Measurements from ENCODE around the gene SNRNP25.
A peak's percentile ranks its signal among the peaks of the same experiment; 100 is the strongest.
"Not testable (repeated sequence)": the region's sequence is repeated elsewhere in the genome, so short reads cannot be mapped to it uniquely, and the experiment has no call there.

Gene SNRNP25

DNA sequence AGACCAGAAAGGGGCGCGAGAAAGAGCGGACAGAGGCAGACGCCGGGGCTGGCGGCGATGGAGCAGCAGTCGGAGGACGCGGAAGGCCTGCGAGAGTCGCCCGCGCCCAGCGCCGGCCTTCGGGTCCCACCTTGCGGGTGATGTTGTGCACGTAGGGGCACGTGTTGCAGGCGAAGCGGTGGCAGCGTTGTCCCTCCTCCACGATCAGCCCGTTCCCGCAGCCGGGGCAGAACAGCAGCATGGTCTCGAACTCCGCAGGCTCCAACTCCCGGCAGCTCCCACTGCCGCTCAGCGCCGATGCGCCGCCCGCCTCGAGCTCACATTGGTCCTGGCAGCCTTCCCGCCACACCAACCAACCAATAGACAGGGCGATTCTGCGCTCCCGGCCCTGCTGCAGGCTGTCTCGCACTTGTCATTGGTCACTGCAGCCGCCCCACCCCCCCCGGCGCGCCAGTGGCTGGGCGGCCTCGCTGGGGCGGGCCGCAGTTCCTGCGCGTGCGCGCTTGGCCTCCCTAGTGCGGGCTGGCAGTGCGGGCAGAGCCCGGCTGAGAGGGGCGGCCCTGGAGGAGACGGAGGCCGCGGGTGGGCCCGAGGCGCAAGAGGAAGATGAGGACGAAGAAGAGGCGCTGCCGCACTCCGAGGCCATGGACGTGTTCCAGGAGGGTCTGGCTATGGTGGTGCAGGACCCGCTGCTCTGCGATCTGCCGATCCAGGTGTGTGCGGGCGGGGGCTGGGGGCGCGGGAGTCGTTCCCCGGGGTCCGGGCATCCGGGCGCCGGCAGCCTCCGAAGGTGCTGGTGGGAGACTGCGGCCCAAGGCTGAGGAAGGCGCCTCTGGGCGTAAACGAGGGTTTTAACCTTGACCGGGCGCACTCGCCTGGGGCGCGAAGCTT is at the start of gene SNRNP25, which contains the start of gene POLR3K:
SNRNP25 (plus strand) TSS at position 483 of the 891 bp plus-strand sequence; CDS start at position 672, 189 bp downstream.
POLR3K (minus strand) TSS at position 263 of the 891 bp plus-strand sequence; CDS start at position 241, 22 bp downstream.
- peak; percentile 95 to 98 for DNase-seq (ENCODE audit: low read depth in 1 of 2, low spot score in 1 of 2)

DNA sequence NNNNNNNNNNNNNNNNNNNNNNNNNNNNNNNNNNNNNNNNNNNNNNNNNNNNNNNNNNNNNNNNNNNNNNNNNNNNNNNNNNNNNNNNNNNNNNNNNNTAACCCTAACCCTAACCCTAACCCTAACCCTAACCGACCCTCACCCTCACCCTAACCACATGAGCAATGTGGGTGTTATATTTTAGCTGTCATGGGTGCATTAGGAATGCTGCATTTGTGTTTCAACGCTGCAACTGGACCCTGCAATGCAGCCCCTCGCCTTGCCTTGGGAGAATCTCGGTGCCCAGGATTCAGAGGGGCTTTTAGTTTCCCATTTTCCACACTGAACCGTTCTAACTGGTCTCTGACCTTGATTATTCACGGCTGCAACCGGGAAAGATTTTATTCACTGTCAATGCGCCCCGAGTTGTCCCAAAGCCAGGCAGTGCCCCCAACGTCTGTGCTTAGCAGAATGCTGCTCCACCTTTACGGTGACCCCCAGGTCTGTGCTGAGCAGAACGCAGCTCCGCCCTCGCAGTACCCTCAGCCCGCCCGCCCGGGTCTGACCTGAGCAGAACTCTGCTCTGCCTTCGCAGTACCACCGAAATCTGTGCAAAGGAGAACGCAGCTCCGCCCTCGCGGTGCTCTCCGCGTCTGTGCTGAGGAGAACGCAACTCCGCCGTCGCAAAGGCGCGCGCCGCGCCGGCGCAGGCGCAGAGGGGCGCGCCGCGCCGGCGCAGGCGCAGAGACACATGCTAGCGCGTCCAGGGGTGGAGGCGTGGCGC is 43.5 kb upstream of the SNRNP25 start:
- no peak for DNase-seq (ENCODE audit: low read depth in 1 of 2, low spot score in 1 of 2)

DNA sequence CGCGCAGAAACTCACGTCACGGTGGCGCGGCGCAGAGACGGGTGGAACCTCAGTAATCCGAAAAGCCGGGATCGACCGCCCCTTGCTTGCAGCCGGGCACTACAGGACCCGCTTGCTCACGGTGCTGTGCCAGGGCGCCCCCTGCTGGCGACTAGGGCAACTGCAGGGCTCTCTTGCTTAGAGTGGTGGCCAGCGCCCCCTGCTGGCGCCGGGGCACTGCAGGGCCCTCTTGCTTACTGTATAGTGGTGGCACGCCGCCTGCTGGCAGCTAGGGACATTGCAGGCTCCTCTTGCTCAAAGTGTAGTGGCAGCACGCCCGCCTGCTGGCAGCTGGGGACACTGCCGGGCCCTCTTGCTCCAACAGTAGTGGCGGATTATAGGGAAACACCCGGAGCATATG is 42.9 kb upstream of the SNRNP25 start:
- DNase-seq (ENCODE audit: low read depth in 1 of 2, low spot score in 1 of 2): peak; percentile 61 to 85

DNA sequence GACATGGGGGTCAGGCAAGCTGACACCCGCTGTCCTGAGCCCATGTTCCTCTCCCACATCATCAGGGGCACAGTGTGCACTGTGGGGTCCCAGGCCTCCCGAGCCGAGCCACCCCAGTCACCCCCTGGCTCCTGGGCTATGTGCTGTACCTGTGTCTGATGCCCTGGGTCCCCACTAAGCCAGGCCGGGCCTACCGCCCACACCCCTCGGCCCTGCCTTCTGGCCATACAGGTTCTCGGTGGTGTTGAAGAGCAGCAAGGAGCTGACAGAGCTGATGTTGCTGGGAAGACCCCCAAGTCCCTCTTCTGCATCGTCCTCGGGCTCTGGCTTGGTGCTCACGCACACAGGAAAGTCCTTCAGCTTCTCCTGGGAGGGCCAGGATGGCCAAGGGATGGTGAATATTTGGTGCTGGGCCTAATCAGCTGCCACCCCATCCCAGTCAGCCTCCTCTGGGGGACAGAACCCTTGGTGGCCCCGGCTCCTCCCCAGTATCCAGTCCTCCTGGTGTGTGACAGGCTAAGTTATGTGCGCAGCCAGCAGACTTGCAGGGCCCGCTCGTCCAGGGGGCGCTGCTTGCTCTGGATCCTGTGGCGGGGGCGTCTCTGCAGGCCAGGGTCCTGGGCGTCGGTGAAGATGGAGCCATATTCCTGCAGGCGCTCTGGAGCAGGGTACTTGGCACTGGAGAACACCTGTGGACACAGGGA is 36.4 kb upstream of the SNRNP25 start:
- DNase-seq (ENCODE audit: low read depth in 1 of 2, low spot score in 1 of 2): not testable (repeated sequence)

DNA sequence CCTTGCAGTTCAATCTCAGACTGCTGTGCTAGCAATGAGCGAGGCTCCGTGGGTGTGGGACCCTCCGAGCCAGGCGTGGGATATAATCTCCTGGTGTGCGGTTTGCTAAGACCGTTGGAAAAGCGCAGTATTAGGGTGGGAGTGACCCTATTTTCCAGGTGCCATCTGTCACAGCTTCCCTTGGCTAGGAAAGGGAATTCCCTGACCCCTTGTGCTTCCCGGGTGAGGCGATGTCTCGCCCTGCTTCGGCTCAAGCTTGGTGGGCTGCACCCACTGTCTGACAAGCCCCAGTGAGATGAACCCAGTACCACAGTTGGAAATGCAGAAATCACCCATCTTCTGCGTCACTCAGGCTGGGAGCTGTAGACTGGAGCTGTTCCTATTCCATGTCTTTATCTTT is 32.7 kb upstream of the SNRNP25 start:
- DNase-seq (ENCODE audit: low read depth in 1 of 2, low spot score in 1 of 2): not testable (repeated sequence)

DNA sequence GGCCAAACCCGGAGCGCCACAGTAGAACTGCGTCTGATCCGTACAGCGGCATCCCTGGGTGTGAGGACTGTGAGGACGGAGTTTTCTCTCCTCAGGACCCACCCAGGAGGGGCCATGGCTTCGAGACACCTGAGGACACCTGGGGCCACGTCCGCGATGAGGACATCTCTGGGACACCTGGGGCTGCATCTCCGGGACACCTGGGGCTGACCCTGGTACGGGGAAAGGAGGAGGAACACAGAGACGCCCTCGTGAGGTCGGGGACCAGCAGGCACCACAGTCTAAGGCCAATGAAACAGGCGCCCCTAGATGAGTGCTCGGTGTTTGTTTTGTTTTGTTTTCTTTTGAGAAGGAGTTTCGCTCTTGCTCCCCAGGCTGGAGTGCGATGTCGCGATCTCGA is 29.5 kb upstream of the SNRNP25 start:
- DNase-seq (ENCODE audit: low read depth in 1 of 2, low spot score in 1 of 2): not testable (repeated sequence)

DNA sequence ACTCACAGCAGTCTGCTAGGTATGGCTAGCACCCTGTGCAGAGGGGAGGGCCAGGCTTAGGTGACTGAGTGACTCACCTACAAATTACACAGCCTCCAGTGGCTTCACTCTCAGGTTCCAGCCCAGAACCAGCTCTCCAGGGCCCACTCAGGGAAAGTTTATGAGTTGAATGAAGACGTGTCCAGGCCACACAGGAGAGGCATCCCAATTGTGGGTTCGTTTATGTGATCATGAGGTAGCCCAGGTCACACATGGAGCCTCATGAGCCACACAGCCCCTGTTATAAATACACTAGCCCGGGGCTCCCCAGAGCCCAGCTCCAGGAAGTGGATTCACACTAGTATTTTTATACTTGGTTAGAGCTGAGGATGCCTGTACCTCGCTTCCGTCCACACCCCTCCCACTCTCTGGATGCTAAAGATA is 27.7 kb upstream of the SNRNP25 start:
- not testable (repeated sequence) for DNase-seq (ENCODE audit: low read depth in 1 of 2, low spot score in 1 of 2)

DNA sequence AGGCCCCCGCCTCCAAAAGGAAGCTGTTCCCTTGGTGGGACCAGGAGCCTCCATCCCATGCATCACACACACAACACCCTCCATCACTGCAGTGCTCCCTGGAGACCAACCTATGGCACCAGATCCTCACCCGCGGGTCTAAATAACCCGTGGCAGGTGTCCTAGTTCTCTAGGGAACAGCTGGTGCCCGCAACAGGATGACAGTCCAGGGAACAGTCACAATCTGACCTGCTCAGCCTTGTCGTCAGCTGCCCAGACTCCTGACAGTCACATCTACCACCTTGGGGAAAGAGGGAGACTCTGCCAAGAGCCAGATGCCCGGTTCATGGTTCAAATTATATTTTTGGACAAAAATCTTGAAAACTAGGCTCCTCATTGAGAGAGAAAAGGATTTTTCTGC is 23.0 kb upstream of the SNRNP25 start:
- not testable (repeated sequence) for DNase-seq (ENCODE audit: low read depth in 1 of 2, low spot score in 1 of 2)

DNA sequence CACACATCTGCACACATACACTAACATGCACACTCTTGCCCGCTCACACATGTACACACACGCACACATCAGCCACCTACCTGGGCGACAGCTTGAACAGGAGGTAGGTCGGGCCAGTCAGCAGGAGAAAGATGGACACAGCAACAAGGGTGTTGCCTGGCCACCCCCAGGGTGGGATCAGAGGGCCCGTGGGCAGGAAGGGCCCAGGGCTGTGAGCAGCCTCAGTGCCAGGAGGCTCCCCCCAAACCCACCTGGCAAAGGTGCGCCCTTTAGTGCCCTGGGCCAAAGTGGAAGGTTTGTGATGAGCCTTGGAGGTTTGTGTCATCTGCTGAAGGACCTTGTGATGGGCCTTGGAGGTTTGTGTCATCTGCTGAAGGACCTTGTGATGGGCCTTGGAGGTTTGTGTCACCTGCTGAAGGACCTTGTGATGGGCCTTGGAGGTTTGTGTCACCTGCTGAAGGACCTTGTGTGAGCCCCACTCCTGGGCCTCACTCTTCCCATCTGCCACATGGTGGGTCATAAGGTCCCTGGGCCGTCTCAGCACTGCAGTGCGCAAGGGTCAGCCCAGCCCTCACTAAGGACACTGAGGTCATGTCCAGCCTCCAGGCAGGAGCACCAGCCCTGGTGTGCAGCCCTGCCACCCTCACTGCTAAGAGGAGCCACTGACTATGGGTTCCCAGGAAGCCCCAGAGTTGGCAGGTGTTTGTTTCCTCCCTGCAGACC is 20.3 kb upstream of the SNRNP25 start:
- DNase-seq (ENCODE audit: low read depth in 1 of 2, low spot score in 1 of 2): not testable (repeated sequence)

DNA sequence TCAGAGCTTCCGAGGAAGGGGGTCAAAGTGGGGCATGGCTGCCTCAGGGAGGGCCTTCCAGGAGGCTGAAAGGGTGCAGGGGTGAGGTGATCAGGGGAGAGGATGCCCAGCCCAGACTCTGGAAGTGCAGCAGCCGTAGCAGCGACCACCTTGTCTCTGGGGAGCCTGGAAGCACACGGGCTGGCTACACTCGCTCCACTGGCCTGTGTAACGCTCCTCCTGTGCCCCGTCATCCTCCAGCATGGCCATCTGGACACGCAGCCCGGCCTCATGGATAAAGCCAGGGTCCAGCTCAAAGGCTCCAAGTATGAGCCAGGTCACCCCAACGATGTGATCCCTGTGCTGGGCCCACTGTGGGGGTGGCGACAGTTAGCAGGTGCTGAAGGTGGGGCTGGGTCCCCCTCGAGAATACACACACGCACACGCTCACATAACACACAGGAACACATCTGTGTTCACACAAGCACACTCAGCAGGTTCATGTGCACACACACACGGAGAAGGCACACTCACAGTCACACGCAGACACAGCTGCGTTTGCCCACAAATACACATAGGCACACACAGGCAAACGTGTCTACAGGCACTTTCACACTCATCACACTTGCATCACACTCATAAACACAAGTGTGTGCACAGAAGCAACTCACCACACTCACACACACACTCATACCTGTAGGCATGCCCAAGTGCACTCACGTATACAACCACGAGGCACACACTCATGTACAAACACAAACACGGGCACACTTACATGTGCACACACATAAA is 19.6 kb upstream of the SNRNP25 start:
- DNase-seq (ENCODE audit: low read depth in 1 of 2, low spot score in 1 of 2): no peak

DNA sequence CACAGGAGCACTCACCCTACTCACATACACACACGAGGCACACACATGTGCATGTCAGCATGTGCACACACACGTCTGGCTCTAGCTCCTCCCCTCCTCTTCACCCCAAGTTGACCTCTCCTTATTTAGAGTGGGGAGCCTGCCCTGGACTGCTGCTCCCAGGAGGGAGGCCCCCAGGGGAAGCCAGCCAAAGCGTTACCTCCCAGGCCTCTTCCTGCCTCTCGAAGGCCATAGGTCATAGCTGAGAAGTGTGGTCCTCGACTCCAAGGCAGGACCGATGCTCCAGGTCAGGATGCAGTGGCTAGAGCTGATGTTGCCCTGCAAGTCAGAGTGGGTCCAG is 19.0 kb upstream of the SNRNP25 start:
- DNase-seq (ENCODE audit: low read depth in 1 of 2, low spot score in 1 of 2): no peak

DNA sequence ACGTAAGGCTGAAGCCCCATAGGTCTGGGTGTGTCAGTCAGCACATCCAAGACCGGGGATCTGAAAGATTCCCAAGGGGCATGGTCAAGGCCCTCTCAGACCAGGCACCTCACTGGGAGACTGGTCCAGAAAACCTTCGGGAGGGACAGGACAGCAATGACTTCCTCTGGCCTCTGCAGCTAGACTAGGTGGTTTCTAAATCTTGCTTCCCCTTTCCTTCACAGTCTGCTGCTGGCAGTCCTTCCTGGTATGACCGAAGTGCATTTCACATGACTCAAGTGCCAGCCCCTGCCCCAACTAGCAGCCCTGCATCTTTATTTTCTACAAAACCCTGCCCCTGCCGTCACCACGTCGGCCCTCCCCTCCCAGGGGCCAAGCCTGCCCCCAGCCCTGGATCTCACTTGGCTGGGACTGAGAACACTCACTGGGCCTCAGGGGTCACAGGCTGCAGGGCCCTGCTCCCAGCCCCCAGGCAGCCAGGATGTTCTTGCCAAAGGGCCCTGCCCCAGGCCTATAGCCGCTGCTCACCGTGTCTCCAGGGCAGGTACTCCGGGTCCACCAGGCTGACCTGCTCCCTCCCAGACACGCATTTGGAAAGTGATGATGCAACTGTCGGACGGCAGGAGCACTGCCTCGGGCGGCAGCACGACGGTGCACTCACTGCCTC is 18.5 kb upstream of the SNRNP25 start:
- DNase-seq (ENCODE audit: low read depth in 1 of 2, low spot score in 1 of 2): no peak

DNA sequence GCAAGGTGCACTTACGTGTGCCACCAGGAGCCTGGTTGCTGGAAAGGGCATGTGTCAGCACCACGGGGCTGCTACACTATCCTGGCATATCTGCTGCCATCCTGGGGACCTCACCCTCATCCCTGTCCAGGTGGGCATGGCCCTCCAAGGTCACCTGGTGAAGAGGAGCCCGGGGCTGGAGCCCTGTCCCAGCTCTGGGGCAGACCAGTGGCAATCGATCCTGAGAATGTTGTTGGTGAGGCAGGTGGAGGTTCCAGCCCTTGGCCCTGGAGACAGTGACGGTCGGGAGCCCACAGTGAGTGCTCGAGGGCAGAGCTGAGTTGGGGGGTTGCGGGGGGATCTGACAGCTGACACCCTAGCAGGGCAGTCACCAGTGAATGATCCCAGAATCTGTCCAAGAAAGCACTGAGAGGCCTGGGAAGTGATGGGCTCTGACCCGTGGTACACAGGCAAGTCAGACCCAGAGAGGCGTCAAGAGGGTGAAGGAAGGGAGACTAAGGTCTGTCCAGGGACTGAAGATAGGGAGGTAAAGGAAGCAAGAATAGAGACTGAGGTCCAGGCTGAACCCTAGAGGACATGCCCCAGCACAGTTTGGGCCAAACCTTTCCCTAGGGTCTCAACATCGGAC is 17.8 kb upstream of the SNRNP25 start:
- no peak for DNase-seq (ENCODE audit: low read depth in 1 of 2, low spot score in 1 of 2)

DNA sequence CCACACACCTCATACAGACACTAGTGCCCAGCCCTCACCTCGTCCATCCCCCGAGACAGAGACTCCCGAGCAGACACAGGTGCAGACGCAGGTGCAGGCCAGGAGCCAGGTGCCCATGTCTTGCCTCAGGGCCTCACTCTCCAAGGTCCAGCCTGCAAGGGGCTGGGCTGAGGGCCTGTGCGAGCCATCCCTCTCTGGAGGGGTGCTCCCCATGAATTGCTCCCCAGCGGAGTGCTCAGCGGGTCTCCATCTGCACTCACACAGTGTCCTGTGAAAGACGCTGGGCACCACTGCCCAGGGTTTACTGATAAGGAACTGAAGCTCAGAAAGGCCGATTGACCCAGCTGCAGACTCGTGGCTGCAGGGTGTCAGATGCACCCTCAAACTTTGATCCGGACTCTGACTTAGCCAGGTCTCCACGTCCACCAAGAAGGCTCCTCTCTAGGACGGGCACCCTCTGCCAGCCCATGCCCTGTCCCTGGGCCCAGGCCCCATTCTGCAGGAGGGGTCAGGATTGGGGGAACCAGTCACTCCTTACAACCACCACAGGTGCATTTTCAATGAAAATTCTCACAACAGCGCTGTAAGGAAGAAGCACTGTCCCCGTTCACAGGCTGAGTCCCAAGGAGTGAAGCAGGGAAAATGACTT is 17.2 kb upstream of the SNRNP25 start:
- DNase-seq (ENCODE audit: low read depth in 1 of 2, low spot score in 1 of 2): no peak

DNA sequence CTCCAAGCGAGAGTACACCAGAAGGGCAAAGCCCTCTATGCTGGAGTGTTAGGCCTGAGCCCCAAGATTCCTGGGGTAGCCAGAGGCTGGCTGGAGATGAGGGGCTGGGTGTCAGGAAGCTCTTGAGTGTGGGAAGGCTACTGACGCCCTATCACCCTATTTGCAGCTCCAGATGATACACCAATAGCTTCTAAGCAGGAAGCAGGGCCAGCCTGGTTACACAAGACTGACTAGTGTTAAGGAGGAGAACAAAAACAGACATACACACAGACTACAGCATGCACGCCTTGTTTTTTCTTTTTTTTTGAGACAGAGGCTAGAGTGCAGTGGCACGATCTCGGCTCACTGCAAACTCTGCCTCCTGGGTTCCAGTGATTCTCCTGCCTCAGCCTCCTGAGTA is 16.1 kb upstream of the SNRNP25 start:
- no peak for DNase-seq (ENCODE audit: low read depth in 1 of 2, low spot score in 1 of 2)

DNA sequence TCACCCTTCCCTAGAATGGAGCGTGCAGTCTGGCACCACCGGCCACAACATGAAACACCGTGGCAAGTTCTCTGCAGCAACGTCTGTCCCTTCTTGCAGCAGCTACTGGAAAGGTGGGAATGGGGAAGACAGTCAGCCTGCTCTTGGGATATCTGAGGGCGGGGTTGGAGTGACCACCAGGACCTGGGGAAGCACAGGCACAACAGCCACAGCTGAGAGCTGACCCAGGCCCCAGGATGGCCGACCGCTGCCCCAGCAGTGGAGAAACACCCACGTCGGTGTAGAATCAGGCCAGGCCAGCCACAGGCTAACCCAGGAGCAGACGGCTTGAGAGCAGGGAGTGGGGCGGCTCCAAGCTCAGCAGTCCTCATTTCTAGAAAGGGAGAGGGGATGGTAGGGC is 15.4 kb upstream of the SNRNP25 start:
- not testable (repeated sequence) for DNase-seq (ENCODE audit: low read depth in 1 of 2, low spot score in 1 of 2)

DNA sequence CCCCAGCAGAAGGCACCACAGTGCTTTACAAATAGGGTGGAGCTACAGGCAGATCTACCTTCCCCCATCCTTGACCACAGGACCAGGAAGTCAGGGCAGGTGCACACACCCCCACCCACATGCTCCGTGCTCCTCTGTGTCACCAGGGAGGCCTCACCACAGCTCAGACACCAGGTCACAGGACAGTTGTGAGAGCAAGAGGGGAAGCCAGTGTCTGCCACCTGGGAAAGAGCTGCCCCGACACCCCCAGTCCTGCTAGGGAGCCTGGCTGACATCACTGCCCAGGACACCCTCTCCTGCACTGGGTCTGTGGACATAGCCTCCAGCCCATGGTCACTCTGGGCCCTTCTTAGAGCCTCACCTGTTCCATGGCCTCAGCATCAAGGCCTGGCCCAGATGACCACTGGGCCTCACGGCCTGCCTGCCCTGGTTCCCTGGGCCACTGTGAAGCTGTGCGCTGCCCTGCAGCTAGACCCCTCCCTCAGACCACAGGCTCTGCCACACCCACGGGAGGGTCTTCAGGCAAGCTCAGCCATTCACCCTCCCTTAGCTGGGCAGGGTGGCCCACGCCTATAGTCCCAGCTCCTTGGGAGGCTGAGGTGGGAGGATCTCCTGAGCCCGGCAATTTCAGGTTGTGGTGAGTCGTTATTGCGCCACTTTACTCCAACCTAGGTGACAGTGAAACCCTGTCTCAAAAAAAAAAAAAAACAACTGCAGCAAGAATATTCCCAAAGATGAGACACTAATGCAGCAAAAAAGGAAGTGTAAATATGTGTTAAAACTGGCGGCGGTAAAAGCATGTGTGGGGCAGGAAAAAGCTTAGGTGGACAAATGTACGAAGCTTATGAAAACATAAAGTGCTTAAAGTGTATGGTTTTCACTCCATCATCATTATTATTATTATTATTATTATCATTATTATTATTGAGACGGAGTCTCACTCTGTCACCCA is 14.4 kb upstream of the SNRNP25 start:
- DNase-seq (ENCODE audit: low read depth in 1 of 2, low spot score in 1 of 2): peak in 1 of 2 donors; percentile 16
